Thyroid gland (tissue), 4 donors: ENCODE measurements around the gene FABP7. TPM values are rescaled to one million over a fixed set of nuclear protein-coding genes. Genes with fewer than 3 reads are reported as not detected.

Experiments
- DNase-seq, 2 donors: peaks; one replicate each; pipeline ENCODE4 v3.0.0-alpha.2; 2019
- H3K27ac ChIP-seq, 3 donors: fragments of 200-600 bp; sonication (generic); 1 replicate in 2 of 3; 2 replicates in 1 of 3; pipeline ENCODE4 v1.5.1; 2016 to 2019; ENCODE audit warnings: mild to moderate bottlenecking in 1 of 3, moderate library complexity in 1 of 3
- H3K27me3 ChIP-seq: fragments of 200-600 bp; sonication (generic); one replicate; pipeline ENCODE4 v1.5.1; 2019
- H3K36me3 ChIP-seq, 2 donors: fragments of 200-600 bp; sonication (generic); one replicate each; pipeline ENCODE4 v1.5.1; 2016 to 2019
- H3K4me1 ChIP-seq, 2 donors: fragments of 200-600 bp; sonication (generic); one replicate each; pipeline ENCODE4 v1.5.1; 2017 to 2019
- H3K4me3 ChIP-seq, 3 donors: fragments of 200-600 bp; sonication (generic); replicated peaks in 1 of 3; 1 replicate in 2 of 3; 2 replicates in 1 of 3; pipeline ENCODE4 v1.5.1; 2016; ENCODE audit warnings: mild to moderate bottlenecking in 1 of 3
- H3K9me3 ChIP-seq: fragments of 200-600 bp; sonication (generic); one replicate; pipeline ENCODE4 v1.5.1; 2017
- CTCF ChIP-seq, 6 experiments: fragments of 200-600 bp in 3 of 6; fragments of 450-650 bp in 3 of 6; sonication (generic) in 3 of 6; IDR thresholded peaks; one replicate each; pipeline ENCODE4 v1.5.1; 2016 to 2019; ENCODE audit warnings: antibody characterized with exemption in 6 of 6, mild to moderate bottlenecking in 2 of 6, inconsistent platforms in 1 of 6, moderate library complexity in 1 of 6
- POLR2A ChIP-seq, 2 donors: fragments of 450-650 bp; IDR thresholded peaks; one replicate each; pipeline ENCODE4 v1.6.1; 2017; ENCODE audit warnings: antibody characterized with exemption in 2 of 2, mild to moderate bottlenecking in 2 of 2, moderate library complexity in 1 of 2
- WGBS, 2 donors: methylation state at CpG; one replicate each; pipeline ENCODE4 v1.1.5; 2017; 5-methylcytosine and 5-hydroxymethylcytosine counted together
- intact Hi-C: fragments of 100-400 bp; cut with DNase I; formaldehyde crosslinking; loops from one replicate; pipeline ENCODE4 v1.15.1; 2023
- small RNA-seq: library from RNA; depleted of rRNA; stranded (forward); fragments of <200 nt; gene quantifications from one replicate; pipeline ENCODE3, GENCODE V24; 2016
- total RNA-seq, 4 donors: library from RNA; depleted of rRNA; stranded (reverse); fragments of >200 nt; gene quantifications; one replicate each; pipeline ENCODE4 v1.2.3, GENCODE V29; 2016

FABP7 gene
- total RNA-seq, 4 donors from 2014 or later, result not detected

- DNase-seq, result no peak
- intact Hi-C loops, result no loop called here
- H3K4me3 ChIP-seq, result no peak overlapping the region
- TF ChIP-seq CTCF (IDR thresholded peaks at IDR 0.05) (no peak), POLR2A (IDR thresholded peaks at IDR 0.05) (no peak)
- H3K9me3 ChIP-seq, result no peaks in the 10 kb centered on the region
- 80 to 86% methylated on average over 1 of the region's 1 CpG for WGBS, 2 donors
- no peaks in the 10 kb centered on the region for H3K27me3 ChIP-seq
- H3K27ac ChIP-seq, result no peak overlapping the region
- H3K36me3 ChIP-seq, result no peaks in the 10 kb centered on the region
- H3K4me1 ChIP-seq, result no peaks in the 10 kb centered on the region
Measured at GRCh38 chr6:122829456-122829855, 49.9 kb downstream of the FABP7 start.

- TF ChIP-seq CTCF (IDR thresholded peaks at IDR 0.05) (no peak), POLR2A (IDR thresholded peaks at IDR 0.05) (no peak)
- intact Hi-C loops, result no loop called here
Measured at GRCh38 chr6:122831511-122831910, 52.0 kb downstream of the FABP7 start.

GRCh38 chr6:122832459-122832858 lies 52.9 kb downstream of the FABP7 start:
- no peaks in the 10 kb centered on the region for H3K36me3 ChIP-seq
- no peaks in the 10 kb centered on the region for H3K9me3 ChIP-seq
- H3K4me1 ChIP-seq, result no peaks in the 10 kb centered on the region
- H3K27me3 ChIP-seq, result no peaks in the 10 kb centered on the region
- no peak overlapping the region for H3K27ac ChIP-seq
- no peak overlapping the region for H3K4me3 ChIP-seq
- 83 to 86% methylated on average over 3 of the region's 3 CpGs for WGBS, 2 donors
- intact Hi-C loops, result no loop called here
- no peak for DNase-seq
- TF ChIP-seq CTCF (IDR thresholded peaks at IDR 0.05), result no peak
- no peak for TF ChIP-seq POLR2A (IDR thresholded peaks at IDR 0.05)

More at GRCh38 chr6:122831511-122831910, 52.0 kb downstream of the FABP7 start:
- no peaks in the 10 kb centered on the region for H3K9me3 ChIP-seq
- DNase-seq, result no peak
- no peak overlapping the region for H3K27ac ChIP-seq
- no peaks in the 10 kb centered on the region for H3K4me1 ChIP-seq
- H3K36me3 ChIP-seq, result no peaks in the 10 kb centered on the region
- 74 to 85% methylated on average over 1 of the region's 1 CpG for WGBS, 2 donors
- H3K27me3 ChIP-seq, result no peaks in the 10 kb centered on the region
- no peak overlapping the region for H3K4me3 ChIP-seq

- intact Hi-C loops, result no loop called here
- H3K27ac ChIP-seq, result no peak overlapping the region
Measured at GRCh38 chr6:122833021-122833491, 53.5 kb downstream of the FABP7 start.

More at GRCh38 chr6:122833021-122833491, 53.5 kb downstream of the FABP7 start:
- no peaks in the 10 kb centered on the region for H3K36me3 ChIP-seq
- DNase-seq, result no peak
- no peaks in the 10 kb centered on the region for H3K27me3 ChIP-seq
- no peak overlapping the region for H3K4me3 ChIP-seq
- 76 to 86% methylated on average over 7 of the region's 7 CpGs for WGBS, 2 donors
- H3K4me1 ChIP-seq, result no peaks in the 10 kb centered on the region
- no peaks in the 10 kb centered on the region for H3K9me3 ChIP-seq
- TF ChIP-seq POLR2A (IDR thresholded peaks at IDR 0.05) (no peak), CTCF (IDR thresholded peaks at IDR 0.05) (no peak)

Small RNA genes within 50 kb of the gene (small RNA-seq; reads per million reads assigned to genes)
- gene RN7SL564P, result not detected

Other genes with a start within 250 kb of the FABP7 start
- gene PKIB, start 169.3 kb upstream of the FABP7 start, total RNA-seq, result 1 to 10 TPM in 3 of 4 donors, under 1 TPM in 1; 0.83 to 3.0 (median 1.5) TPM
- 10 to 100 TPM; 12.6 to 23.8 (median 14.4) TPM for gene SMPDL3A, start 9.5 kb downstream of the FABP7 start, total RNA-seq
- not detected for gene CLVS2, start 216.5 kb downstream of the FABP7 start, total RNA-seq